Measurements from ENCODE around the gene TPM1.
A peak's percentile ranks its signal among the peaks of the same experiment; 100 is the strongest.

TPM1 gene

DNA sequence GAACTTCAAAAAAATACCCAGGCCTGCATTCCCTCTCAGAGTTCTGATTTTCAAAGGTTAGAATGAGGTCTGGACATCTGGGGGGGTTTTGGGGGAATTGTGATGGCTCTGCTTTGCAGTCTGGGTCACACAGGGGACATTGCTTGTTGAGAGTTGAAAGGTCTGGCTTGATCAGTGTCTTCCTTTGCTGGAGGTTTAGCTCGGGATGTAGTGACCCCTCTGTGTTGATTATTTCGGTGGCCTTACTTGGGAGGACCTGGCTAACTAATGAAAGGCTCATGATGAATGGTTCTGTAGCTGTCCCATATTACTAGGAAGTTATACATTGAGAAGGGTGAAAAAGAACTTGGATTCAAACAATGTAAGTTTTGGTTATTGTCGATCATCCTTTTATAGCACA, 23.7 kb downstream of the TPM1 start:
- H3K27me3 ChIP-seq (ENCODE audit: control insufficient read depth, insufficient read depth, low read length) = no peaks in the 10 kb centered on the region
- peaks cover 37% of the 10 kb centered on the region for H3K4me1 ChIP-seq (ENCODE audit: control insufficient read depth, insufficient read depth, low read length)
- H3K36me3 ChIP-seq (ENCODE audit: control insufficient read depth, insufficient read depth, low read length) = peaks cover 56% of the 10 kb centered on the region
- H3K27ac ChIP-seq (ENCODE audit: low read depth, low read length) = peak overlapping the region; percentile 27
- no peak overlapping the region for H3K9ac ChIP-seq (ENCODE audit: low read length)
- H3K4me3 ChIP-seq (ENCODE audit: low read length) = no peak overlapping the region

DNA sequence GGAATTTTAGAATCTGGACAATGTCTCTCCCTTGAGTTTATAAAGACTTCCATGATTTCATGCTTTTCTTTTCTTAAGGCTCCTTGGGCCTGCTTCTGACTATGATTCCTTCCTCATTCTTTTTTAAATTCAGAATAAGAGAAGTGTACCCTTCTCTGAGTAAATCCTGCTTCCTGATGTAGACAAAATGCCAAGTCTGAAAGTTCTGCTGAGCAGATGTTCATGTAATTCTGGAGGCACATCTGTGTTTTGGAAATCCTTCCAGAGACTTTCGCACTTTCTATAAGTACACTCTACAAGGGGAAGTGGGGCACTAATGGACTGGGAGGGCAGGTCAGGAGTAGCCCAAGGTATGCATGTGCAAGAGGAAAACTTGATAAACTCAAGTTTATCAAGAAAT, 24.8 kb downstream of the TPM1 start:
- Histone ChIP-seq H3K4me1 (ENCODE audit: control insufficient read depth, insufficient read depth, low read length) (peaks cover 34% of the 10 kb centered on the region), H3K27me3 (ENCODE audit: control insufficient read depth, insufficient read depth, low read length) (no peaks in the 10 kb centered on the region), H3K9ac (ENCODE audit: low read length) (no peak overlapping the region), H3K27ac (ENCODE audit: low read depth, low read length) (peak overlapping the region; percentile 22), H3K4me3 (ENCODE audit: low read length) (no peak overlapping the region), H3K36me3 (ENCODE audit: control insufficient read depth, insufficient read depth, low read length) (peaks cover 50% of the 10 kb centered on the region)

DNA sequence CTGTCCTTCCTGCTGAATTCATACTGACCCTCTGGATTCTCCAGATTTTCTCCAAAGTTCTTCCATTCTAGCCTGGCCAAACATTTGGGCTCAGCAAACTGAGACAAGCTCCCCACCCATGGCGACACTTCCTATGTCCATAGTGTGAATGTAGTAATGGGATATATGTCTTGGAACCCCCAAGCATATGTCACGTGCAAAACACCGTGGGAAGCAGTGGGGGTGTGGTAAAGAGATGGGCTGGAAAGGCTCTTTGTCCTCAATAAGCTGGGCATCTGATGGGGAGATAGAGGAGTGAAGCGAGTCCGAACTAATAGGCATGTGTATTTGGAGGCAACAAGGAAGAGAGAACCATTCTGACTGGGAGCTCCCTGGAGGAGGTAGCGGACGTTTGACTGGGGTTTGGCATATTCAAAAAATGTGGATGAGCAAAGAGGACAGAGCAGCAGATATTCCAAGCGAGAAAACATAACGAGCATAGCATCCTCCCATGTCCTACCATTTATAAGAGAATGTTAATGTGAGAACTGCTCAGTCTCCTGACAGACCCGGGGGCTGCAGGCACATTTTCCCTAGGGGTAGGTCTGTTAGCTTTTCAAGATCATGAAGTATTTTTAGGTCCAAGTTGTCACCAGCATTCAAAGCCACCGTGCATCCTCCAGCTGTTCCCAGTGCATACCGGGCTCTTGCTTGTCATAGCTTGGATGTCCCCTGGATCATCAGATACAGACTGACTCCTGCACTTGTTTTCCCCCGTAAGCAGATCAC, 25.6 kb downstream of the TPM1 start:
- peaks cover 44% of the 10 kb centered on the region for H3K36me3 ChIP-seq (ENCODE audit: control insufficient read depth, insufficient read depth, low read length)
- H3K27ac ChIP-seq (ENCODE audit: low read depth, low read length) = peak overlapping the region; percentile 58
- no peaks in the 10 kb centered on the region for H3K27me3 ChIP-seq (ENCODE audit: control insufficient read depth, insufficient read depth, low read length)

DNA sequence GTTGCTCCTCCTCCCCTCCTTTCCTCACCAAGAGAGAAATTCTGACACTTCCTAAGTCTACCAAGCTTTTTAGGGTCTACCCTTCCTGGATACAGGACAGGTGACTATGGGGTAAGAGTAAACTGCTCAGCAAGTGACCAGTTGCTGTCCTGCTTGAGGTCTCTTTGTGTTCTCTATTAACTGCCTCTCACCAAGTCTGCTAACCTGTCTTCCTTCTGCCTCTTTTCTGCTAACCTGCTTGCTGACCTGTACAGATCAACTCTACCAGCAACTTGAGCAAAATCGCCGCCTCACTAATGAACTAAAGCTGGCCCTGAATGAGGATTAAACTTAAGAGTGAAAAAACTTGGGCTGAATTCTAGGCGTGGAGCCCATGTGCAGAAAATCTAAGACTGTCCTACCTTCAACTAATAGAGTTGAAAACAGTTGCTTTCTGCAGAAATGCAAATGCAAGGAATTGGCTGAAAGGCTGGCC, 27.1 kb downstream of the TPM1 start:
- Histone ChIP-seq H3K27me3 (ENCODE audit: control insufficient read depth, insufficient read depth, low read length) (no peaks in the 10 kb centered on the region), H3K36me3 (ENCODE audit: control insufficient read depth, insufficient read depth, low read length) (peaks cover 35% of the 10 kb centered on the region), H3K4me3 (ENCODE audit: low read length) (no peak overlapping the region), H3K27ac (ENCODE audit: low read depth, low read length) (peak overlapping the region; percentile 58), H3K9ac (ENCODE audit: low read length) (no peak overlapping the region), H3K4me1 (ENCODE audit: control insufficient read depth, insufficient read depth, low read length) (peaks cover 33% of the 10 kb centered on the region)

More for the DNA sequence above, 25.6 kb downstream of the TPM1 start:
- Histone ChIP-seq H3K4me3 (ENCODE audit: low read length) (no peak overlapping the region), H3K9ac (ENCODE audit: low read length) (no peak overlapping the region), H3K4me1 (ENCODE audit: control insufficient read depth, insufficient read depth, low read length) (peaks cover 32% of the 10 kb centered on the region)

DNA sequence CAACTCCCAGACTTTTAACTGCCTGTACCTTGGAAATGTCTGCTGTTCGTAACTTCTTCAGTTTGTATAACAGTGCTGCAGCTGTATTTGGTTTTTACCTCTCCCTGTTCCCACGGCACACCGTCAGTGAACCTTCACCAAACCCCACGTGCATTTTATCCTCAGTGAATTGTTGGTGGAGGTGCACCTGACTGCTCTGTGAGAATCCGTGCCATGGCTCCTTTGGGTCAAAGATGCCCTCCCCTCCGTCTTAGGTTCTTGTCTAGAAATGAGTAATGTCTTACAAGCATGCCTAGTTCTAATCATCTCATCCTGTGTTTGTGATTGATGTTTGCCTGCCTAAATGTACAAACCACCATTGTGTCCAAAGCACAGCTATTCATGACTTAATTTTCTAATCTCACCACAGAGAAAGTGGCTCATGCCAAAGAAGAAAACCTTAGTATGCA, 28.2 kb downstream of the TPM1 start:
- H3K4me3 ChIP-seq (ENCODE audit: low read length) = no peak overlapping the region
- no peaks in the 10 kb centered on the region for H3K27me3 ChIP-seq (ENCODE audit: control insufficient read depth, insufficient read depth, low read length)
- peaks cover 34% of the 10 kb centered on the region for H3K36me3 ChIP-seq (ENCODE audit: control insufficient read depth, insufficient read depth, low read length)
- H3K27ac ChIP-seq (ENCODE audit: low read depth, low read length) = peak overlapping the region; percentile 19
- peaks cover 33% of the 10 kb centered on the region for H3K4me1 ChIP-seq (ENCODE audit: control insufficient read depth, insufficient read depth, low read length)
- H3K9ac ChIP-seq (ENCODE audit: low read length) = no peak overlapping the region

DNA sequence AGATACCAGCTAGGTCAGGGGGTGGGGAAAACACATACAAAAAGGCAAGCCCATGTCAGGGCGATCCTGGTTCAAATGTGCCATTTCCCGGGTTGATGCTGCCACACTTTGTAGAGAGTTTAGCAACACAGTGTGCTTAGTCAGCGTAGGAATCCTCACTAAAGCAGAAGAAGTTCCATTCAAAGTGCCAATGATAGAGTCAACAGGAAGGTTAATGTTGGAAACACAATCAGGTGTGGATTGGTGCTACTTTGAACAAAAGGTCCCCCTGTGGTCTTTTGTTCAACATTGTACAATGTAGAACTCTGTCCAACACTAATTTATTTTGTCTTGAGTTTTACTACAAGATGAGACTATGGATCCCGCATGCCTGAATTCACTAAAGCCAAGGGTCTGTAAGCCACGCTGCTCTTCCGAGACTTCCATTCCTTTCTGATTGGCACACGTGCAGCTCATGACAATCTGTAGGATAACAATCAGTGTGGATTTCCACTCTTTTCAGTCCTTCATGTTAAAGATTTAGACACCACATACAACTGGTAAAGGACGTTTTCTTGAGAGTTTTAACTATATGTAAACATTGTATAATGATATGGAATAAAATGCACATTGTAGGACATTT, 28.9 kb downstream of the TPM1 start:
- Histone ChIP-seq H3K9ac (ENCODE audit: low read length) (no peak overlapping the region), H3K27ac (ENCODE audit: low read depth, low read length) (peak overlapping the region; percentile 18), H3K27me3 (ENCODE audit: control insufficient read depth, insufficient read depth, low read length) (no peaks in the 10 kb centered on the region), H3K4me1 (ENCODE audit: control insufficient read depth, insufficient read depth, low read length) (peaks cover 38% of the 10 kb centered on the region), H3K36me3 (ENCODE audit: control insufficient read depth, insufficient read depth, low read length) (peaks cover 32% of the 10 kb centered on the region), H3K4me3 (ENCODE audit: low read length) (no peak overlapping the region)

DNA sequence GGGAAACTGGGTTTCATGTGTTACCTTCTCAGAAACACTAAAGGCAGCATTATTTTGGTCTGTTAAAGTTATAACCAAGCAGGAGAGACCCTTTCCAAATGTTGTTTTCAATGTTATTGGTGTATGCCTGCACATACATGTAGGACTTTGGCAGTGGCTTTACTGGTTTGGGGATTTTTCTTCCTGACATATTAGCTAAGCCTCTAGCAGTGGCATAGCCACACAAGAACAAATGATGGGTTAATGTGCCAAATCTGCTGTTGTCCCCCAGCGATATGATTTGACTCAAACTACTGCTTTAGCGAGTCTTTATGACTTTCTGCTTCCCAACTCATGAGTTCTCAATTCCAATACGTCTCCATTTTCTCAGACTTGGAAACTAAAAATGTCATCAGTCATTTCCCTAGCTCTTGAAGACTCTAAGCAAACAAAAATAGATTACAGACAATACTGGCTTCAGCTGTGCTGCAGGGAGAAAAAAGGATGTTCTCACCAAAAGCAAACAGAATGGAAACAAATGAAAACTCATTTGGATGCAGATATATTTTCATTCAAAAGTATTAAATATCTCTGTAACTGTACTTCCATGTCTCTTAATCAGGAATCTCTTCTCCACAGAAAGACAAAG, 29.6 kb downstream of the TPM1 start:
- H3K4me3 ChIP-seq (ENCODE audit: low read length) = no peak overlapping the region
- peaks cover 40% of the 10 kb centered on the region for H3K4me1 ChIP-seq (ENCODE audit: control insufficient read depth, insufficient read depth, low read length)
- H3K36me3 ChIP-seq (ENCODE audit: control insufficient read depth, insufficient read depth, low read length) = peaks cover 32% of the 10 kb centered on the region
- H3K27me3 ChIP-seq (ENCODE audit: control insufficient read depth, insufficient read depth, low read length) = no peaks in the 10 kb centered on the region
- H3K9ac ChIP-seq (ENCODE audit: low read length) = no peak overlapping the region
- H3K27ac ChIP-seq (ENCODE audit: low read depth, low read length) = peak overlapping the region; percentile 11

DNA sequence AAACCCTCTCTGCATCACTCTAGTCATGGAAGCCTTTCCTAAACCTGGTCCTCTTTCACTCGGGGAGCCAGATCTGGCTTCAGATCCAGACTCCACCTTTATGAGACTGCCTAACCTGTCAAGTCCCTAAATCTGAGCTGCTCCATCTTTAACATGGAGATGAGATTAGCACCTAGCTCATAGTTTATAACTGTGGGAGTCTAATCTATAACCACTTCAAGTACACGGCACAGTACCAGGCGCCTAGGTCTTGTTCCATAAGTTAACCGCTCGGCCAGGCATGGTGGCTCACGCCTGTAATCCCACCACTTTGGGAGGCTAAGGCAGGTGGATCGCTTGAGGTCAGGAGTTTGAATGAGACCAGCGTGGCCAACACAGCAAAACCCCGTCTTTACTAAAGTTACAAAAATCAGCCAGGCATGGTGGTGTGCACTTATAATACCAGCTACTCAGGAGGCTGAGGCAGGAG, 30.3 kb downstream of the TPM1 start:
- Histone ChIP-seq H3K27me3 (ENCODE audit: control insufficient read depth, insufficient read depth, low read length) (no peaks in the 10 kb centered on the region), H3K4me3 (ENCODE audit: low read length) (no peak overlapping the region), H3K4me1 (ENCODE audit: control insufficient read depth, insufficient read depth, low read length) (peaks cover 34% of the 10 kb centered on the region), H3K9ac (ENCODE audit: low read length) (no peak overlapping the region), H3K36me3 (ENCODE audit: control insufficient read depth, insufficient read depth, low read length) (peaks cover 28% of the 10 kb centered on the region), H3K27ac (ENCODE audit: low read depth, low read length) (peak overlapping the region; percentile 11)

DNA sequence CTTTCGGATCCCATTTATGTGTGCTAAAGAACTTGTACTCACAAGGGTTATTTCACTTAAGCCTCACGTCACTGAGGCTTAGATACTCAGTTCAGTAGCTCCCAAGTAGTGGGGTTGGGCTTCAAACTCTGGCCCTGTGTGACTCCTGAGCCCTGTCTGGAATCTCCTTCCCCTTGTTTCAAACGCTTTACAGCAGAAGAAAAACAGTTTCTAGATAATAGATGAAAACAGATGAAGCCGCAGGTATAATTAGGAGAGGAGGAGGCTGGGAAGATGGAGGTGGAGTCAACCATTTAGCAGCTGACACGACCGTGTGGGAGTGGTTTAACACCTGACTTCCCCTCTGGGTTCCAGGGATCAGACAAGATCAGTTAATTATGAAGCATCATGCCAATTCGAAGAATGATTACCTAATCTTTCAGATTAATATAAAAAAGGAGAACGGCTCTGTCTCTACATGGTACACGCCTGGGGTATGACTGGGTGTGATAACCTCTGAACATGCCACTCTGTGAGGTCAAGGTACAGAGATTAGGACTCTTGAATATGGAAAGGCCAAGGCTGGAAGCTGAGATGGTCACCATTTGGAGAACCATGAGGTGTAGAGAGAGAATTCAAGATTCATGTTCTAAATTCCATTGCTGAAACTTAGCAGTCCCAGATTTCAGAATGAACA, 31.1 kb downstream of the TPM1 start:
- no peaks in the 10 kb centered on the region for H3K27me3 ChIP-seq (ENCODE audit: control insufficient read depth, insufficient read depth, low read length)
- H3K4me3 ChIP-seq (ENCODE audit: low read length) = no peak overlapping the region
- peaks cover 20% of the 10 kb centered on the region for H3K36me3 ChIP-seq (ENCODE audit: control insufficient read depth, insufficient read depth, low read length)
- peak overlapping the region; percentile 64 for H3K27ac ChIP-seq (ENCODE audit: low read depth, low read length)
- no peak overlapping the region for H3K9ac ChIP-seq (ENCODE audit: low read length)
- peaks cover 31% of the 10 kb centered on the region for H3K4me1 ChIP-seq (ENCODE audit: control insufficient read depth, insufficient read depth, low read length)

DNA sequence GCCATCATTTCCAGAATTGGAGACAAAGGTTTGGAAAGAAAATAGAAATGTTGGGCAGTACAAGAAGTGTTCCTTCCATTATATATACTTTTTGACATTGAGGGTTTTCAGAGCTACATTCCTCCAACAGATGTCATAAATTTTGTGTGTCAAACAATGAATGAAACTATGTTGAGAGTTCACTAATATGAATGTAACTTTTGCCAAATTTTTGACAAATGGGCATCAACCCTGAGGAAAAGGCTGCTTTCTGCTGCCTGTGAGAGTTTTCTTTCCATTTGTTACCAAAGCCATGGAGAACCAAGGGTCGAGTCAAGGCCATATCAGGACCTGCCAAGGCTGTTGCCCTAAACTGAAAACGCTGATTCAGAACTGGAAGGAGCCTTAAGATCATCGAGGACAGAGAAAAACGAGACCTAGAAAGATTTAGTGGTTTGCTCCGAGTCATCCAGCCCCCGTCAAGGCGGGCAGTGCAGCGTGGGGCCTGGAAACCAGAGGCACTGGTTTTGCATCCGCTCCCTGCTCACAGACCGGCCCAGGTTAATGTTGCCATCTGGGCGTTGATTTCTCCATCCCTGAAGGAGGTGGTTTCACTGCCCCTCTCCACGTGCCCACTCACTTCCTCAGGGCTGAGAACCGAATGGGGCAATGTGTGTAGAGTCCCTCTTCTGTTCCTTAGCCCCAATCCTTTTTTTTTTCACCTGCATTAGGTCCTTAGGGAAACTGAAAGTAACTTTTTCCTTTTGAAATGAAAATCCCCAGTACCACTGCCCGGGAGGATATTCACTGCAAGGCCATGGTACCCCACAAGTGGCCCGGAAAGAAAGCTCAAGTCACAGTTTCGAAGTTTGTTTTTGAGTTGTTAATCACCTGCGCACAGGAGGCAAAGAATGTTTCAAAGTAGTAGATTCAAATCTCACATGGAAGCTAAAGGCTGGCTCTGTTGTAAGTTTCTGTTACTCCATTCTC, 32.8 kb downstream of the TPM1 start:
- Histone ChIP-seq H3K27me3 (ENCODE audit: control insufficient read depth, insufficient read depth, low read length) (no peaks in the 10 kb centered on the region), H3K4me1 (ENCODE audit: control insufficient read depth, insufficient read depth, low read length) (peaks cover 22% of the 10 kb centered on the region), H3K27ac (ENCODE audit: low read depth, low read length) (peak overlapping the region; percentile 75), H3K4me3 (ENCODE audit: low read length) (peak overlapping the region; percentile 45), H3K36me3 (ENCODE audit: control insufficient read depth, insufficient read depth, low read length) (peaks cover 10% of the 10 kb centered on the region), H3K9ac (ENCODE audit: low read length) (no peak overlapping the region)

DNA sequence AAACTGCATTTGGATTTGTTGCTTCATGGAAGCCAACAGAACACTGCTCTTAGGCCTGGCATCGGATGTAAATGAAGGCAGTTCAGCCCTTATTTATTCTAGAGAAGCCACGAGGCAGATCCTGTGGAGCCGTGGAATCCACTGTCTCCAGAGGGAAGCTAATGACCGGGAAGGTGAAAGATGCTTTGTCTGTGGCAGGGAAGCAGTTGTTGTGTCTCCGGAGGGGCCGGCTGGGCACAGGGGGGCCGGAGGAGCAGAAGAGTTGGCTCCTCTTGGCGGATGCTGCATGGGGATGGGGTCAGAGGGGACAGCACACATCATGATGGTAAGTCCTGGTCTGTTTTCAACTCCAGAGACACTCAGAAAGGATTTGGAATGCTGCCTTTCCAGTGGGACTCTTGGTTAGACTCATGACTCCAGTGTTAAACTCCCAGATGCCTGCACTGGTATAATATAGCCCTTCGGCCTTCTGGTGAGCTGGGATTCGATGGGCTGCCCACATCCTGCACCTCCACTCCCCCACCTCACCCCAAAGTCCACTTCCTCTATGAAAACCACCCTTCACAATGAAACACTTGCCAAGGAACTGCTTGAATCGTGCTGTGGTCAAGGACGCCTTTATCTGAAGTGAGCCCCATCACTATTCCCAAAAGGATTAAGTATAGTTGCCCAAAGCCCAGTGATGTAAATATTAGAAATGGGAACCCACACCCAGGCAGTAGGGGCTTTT, 33.6 kb downstream of the TPM1 start:
- peak overlapping the region; percentile 75 for H3K27ac ChIP-seq (ENCODE audit: low read depth, low read length)

More for the DNA sequence above, 33.6 kb downstream of the TPM1 start:
- Histone ChIP-seq H3K27me3 (ENCODE audit: control insufficient read depth, insufficient read depth, low read length) (no peaks in the 10 kb centered on the region), H3K9ac (ENCODE audit: low read length) (no peak overlapping the region), H3K36me3 (ENCODE audit: control insufficient read depth, insufficient read depth, low read length) (peaks cover 4% of the 10 kb centered on the region), H3K4me1 (ENCODE audit: control insufficient read depth, insufficient read depth, low read length) (peaks cover 25% of the 10 kb centered on the region), H3K4me3 (ENCODE audit: low read length) (no peak overlapping the region)
